Activated T-helper 1 cell treated with anti-CD3 and anti-CD28 coated beads, Interleukin-12 subunit alpha, Interleukin-12 subunit beta, Interleukin-2, Interleukin-4 antibody, amounts not matched to agents 30 ng/mL and 10 ng/mL and 1 ng/mL, durations not matched to agents 14 hours and 24 hours and 36 hours (primary cell): Measurements from ENCODE around the gene DMD. TPM values are rescaled to one million over a fixed set of nuclear protein-coding genes. Genes with fewer than 3 reads are reported as not detected.

Experiments
- DNase-seq: peaks from one replicate; pipeline ENCODE4 v3.0.0; 2021; ENCODE audit warnings: low spot score
- H3K27ac Mint-ChIP-seq: one replicate; pipeline ENCODE4 v1.8.0; 2021; ENCODE audit warnings: mild to moderate bottlenecking, mixed read lengths
- H3K27me3 Mint-ChIP-seq: one replicate; pipeline ENCODE4 v1.8.0; 2022; ENCODE audit warnings: mild to moderate bottlenecking, moderate library complexity, mixed read lengths; ENCODE audit not compliant: insufficient read depth
- H3K36me3 Mint-ChIP-seq: one replicate; pipeline ENCODE4 v1.8.0; 2021; ENCODE audit warnings: low read depth, mixed read lengths
- H3K4me1 Mint-ChIP-seq: one replicate; pipeline ENCODE4 v1.8.0; 2021; ENCODE audit warnings: low read depth, mixed read lengths
- H3K4me3 Mint-ChIP-seq: one replicate; pipeline ENCODE4 v1.8.0; 2021; ENCODE audit warnings: mild to moderate bottlenecking, moderate library complexity, mixed read lengths
- H3K9me3 Mint-ChIP-seq: one replicate; pipeline ENCODE4 v1.8.0; 2021; ENCODE audit warnings: mixed read lengths
- intact Hi-C: fragments of 100-400 bp; cut with micrococcal nuclease; formaldehyde crosslinking; loops from one replicate; pipeline ENCODE4 v1.15.1; 2024
- total RNA-seq: library from RNA; stranded (reverse); gene quantifications from 2 replicates; pipeline ENCODE4 v1.2.3, GENCODE V29; 2022

DMD gene
- total RNA-seq, 1 donor from 2014 or later: 12.8 TPM

GRCh38 chrX:32867781-32868523, 343.4 kb downstream of the DMD start:
- H3K4me1 Mint-ChIP-seq: no peaks in the 10 kb centered on the region
- DNase-seq: no peak
- no peak overlapping the region for H3K27ac Mint-ChIP-seq
- no peak overlapping the region for H3K4me3 Mint-ChIP-seq
- H3K27me3 Mint-ChIP-seq: no peaks in the 10 kb centered on the region
- H3K9me3 Mint-ChIP-seq: no peaks in the 10 kb centered on the region
- intact Hi-C loops: no loop called here
- H3K36me3 Mint-ChIP-seq: no peaks in the 10 kb centered on the region

GRCh38 chrX:32852203-32852602, 359.1 kb downstream of the DMD start:
- Mint-ChIP-seq H3K4me3 (no peak overlapping the region), H3K27ac (no peak overlapping the region), H3K36me3 (no peaks in the 10 kb centered on the region), H3K4me1 (no peaks in the 10 kb centered on the region), H3K27me3 (no peaks in the 10 kb centered on the region), H3K9me3 (peaks cover 8% of the 10 kb centered on the region)
- intact Hi-C loops: no loop called here
- no peak for DNase-seq

DNA sequence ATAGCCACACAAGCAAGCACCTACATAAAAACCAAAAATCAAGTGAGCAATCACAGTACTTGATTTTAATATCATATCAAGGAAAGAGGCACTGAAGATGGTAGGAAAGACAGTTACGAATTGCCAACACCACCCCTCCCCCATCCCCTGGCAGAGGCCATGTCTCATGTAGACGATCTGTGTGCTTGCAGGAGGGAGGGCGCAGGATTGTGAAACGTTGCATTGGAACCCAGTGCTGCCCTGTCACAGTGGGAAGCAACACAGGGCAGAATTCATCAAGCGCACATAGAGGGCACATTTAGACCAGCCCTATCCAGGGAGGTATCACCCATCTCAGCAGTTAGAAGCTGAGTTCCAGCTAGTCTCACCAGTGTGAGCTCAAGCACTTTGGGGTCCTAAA, 359.8 kb downstream of the DMD start:
- Mint-ChIP-seq H3K36me3 (no peaks in the 10 kb centered on the region), H3K27me3 (no peaks in the 10 kb centered on the region), H3K9me3 (peaks cover 8% of the 10 kb centered on the region), H3K4me3 (no peak overlapping the region), H3K4me1 (no peaks in the 10 kb centered on the region), H3K27ac (no peak overlapping the region)
- intact Hi-C loops: no loop called here
- DNase-seq: no peak

GRCh38 chrX:32847921-32848320, 363.4 kb downstream of the DMD start:
- no peak for DNase-seq
- intact Hi-C loops: no loop called here

GRCh38 chrX:32842053-32842452, 369.3 kb downstream of the DMD start:
- H3K27me3 Mint-ChIP-seq: no peaks in the 10 kb centered on the region
- H3K4me3 Mint-ChIP-seq: no peak overlapping the region
- no peaks in the 10 kb centered on the region for H3K4me1 Mint-ChIP-seq
- no peak for DNase-seq
- no peaks in the 10 kb centered on the region for H3K36me3 Mint-ChIP-seq
- H3K9me3 Mint-ChIP-seq: peaks cover 10% of the 10 kb centered on the region
- H3K27ac Mint-ChIP-seq: no peak overlapping the region
- intact Hi-C loops: no loop called here

More at GRCh38 chrX:32847921-32848320, 363.4 kb downstream of the DMD start:
- Mint-ChIP-seq H3K4me1 (no peaks in the 10 kb centered on the region), H3K9me3 (peaks cover 6% of the 10 kb centered on the region), H3K36me3 (no peaks in the 10 kb centered on the region), H3K4me3 (no peak overlapping the region), H3K27me3 (no peaks in the 10 kb centered on the region), H3K27ac (no peak overlapping the region)

GRCh38 chrX:32839781-32840180, 371.6 kb downstream of the DMD start:
- Mint-ChIP-seq H3K27me3 (no peaks in the 10 kb centered on the region), H3K9me3 (peaks cover 10% of the 10 kb centered on the region), H3K4me1 (no peaks in the 10 kb centered on the region), H3K4me3 (no peak overlapping the region), H3K27ac (no peak overlapping the region), H3K36me3 (no peaks in the 10 kb centered on the region)
- DNase-seq: no peak
- intact Hi-C loops: no loop called here

- H3K27ac Mint-ChIP-seq: no peak overlapping the region
- H3K27me3 Mint-ChIP-seq: no peaks in the 10 kb centered on the region
- no peaks in the 10 kb centered on the region for H3K36me3 Mint-ChIP-seq
- intact Hi-C loops: no loop called here
- no peaks in the 10 kb centered on the region for H3K9me3 Mint-ChIP-seq
- H3K4me3 Mint-ChIP-seq: no peak overlapping the region
- DNase-seq: no peak
- H3K4me1 Mint-ChIP-seq: no peaks in the 10 kb centered on the region
These were observed 386.3 kb downstream of the DMD start for GRCh38 chrX:32825009-32825408.

- H3K4me3 Mint-ChIP-seq: no peak overlapping the region
- no peak for DNase-seq
- no peaks in the 10 kb centered on the region for H3K36me3 Mint-ChIP-seq
- H3K27ac Mint-ChIP-seq: no peak overlapping the region
- no peaks in the 10 kb centered on the region for H3K27me3 Mint-ChIP-seq
- H3K4me1 Mint-ChIP-seq: no peaks in the 10 kb centered on the region
- intact Hi-C loops: no loop called here
- peaks cover 15% of the 10 kb centered on the region for H3K9me3 Mint-ChIP-seq
These were observed 407.3 kb downstream of the DMD start for GRCh38 chrX:32804034-32804433.

DNA sequence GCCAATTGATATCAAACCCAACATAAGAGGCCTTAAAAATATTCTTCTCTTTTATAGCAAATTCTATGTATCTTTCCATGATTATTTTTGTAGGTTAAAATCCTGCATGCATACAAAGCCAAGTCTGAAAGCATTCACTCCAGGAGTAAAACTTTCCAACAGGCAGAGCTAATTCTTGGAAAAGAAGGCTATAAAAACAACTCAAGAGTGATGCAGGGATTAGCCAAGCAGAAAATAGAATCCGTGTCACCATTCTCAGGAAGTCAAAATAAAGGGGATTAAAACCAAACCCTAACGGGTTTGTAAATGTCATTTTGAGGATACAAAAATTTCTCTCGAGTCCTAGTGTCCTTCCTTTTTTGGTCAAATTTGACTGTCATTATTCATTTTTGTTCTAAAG, 412.4 kb downstream of the DMD start:
- Mint-ChIP-seq H3K27me3 (no peaks in the 10 kb centered on the region), H3K27ac (no peak overlapping the region), H3K36me3 (no peaks in the 10 kb centered on the region), H3K4me3 (no peak overlapping the region), H3K9me3 (peaks cover 11% of the 10 kb centered on the region), H3K4me1 (no peaks in the 10 kb centered on the region)
- DNase-seq: no peak
- intact Hi-C loops: no loop called here

DNA sequence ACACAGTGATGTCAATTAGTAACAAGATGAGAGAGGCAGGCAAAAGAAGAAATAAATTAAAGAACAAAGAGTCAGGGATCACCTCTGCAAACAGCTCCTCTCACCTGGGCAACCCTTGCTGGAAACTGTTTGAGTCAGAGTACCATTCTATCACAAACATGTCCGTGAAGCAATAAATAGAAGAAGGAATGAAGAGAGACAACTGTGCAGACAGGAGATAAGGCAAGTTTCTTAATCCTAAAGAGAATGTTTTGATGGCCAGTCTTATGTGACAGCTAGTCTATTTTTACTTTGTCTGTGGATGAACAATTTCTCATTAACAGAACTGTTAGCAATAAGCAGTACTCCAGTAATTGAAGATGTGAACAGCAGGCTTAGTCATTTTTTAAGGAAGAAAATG, 422.4 kb downstream of the DMD start:
- H3K36me3 Mint-ChIP-seq: no peaks in the 10 kb centered on the region
- no peak overlapping the region for H3K27ac Mint-ChIP-seq
- H3K9me3 Mint-ChIP-seq: no peaks in the 10 kb centered on the region
- no peaks in the 10 kb centered on the region for H3K27me3 Mint-ChIP-seq
- no peak for DNase-seq
- H3K4me3 Mint-ChIP-seq: no peak overlapping the region
- no peaks in the 10 kb centered on the region for H3K4me1 Mint-ChIP-seq
- intact Hi-C loops: no loop called here

DNA sequence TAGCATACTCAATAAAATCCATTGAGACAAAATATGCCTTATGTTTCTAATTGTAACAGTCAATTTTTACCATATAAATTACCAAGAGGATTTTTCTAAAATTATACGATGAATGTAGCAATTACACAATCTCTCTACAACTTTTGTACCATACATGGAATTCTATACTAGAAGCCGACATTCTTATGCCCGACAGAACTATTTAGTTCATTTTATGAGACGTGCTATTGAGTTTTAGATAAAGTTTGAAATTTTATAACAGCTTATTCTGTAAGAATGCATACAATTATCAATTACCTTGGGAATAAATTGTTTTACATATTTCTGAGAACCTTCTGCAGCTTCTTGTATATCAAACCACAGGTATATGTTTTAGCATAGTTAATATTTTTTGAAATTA, 431.2 kb downstream of the DMD start:
- no peak overlapping the region for H3K4me3 Mint-ChIP-seq

DNA sequence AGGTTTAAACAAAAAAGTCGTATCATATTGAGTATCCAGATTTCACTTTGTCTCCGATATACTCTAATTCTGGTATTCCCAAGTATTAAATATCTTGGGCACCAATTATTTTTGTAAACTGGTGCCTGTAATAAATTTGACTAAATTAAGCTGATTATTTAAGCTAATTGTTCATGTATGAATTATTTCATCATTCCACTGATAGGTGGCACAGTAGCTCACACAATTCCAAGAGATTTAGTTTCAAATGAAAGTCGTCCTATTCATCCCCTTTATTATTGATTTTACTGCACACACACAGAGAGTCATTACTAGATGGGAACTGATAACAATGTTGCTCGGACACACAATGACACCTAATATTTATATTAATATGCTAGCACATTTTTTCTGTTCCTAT, 432.4 kb downstream of the DMD start:
- intact Hi-C loops: no loop called here
- H3K9me3 Mint-ChIP-seq: no peaks in the 10 kb centered on the region

More for the DNA sequence above, 431.2 kb downstream of the DMD start:
- Mint-ChIP-seq H3K27me3 (no peaks in the 10 kb centered on the region), H3K36me3 (no peaks in the 10 kb centered on the region), H3K4me1 (no peaks in the 10 kb centered on the region), H3K27ac (no peak overlapping the region), H3K9me3 (no peaks in the 10 kb centered on the region)
- DNase-seq: no peak
- intact Hi-C loops: no loop called here

GRCh38 chrX:32774966-32775365, 436.4 kb downstream of the DMD start:
- H3K27ac Mint-ChIP-seq: no peak overlapping the region
- no peaks in the 10 kb centered on the region for H3K27me3 Mint-ChIP-seq
- DNase-seq: no peak
- H3K36me3 Mint-ChIP-seq: no peaks in the 10 kb centered on the region
- H3K4me1 Mint-ChIP-seq: no peaks in the 10 kb centered on the region
- intact Hi-C loops: no loop called here
- H3K9me3 Mint-ChIP-seq: no peaks in the 10 kb centered on the region
- H3K4me3 Mint-ChIP-seq: no peak overlapping the region

More for the DNA sequence above, 432.4 kb downstream of the DMD start:
- no peak for DNase-seq
- H3K27ac Mint-ChIP-seq: no peak overlapping the region
- H3K4me1 Mint-ChIP-seq: no peaks in the 10 kb centered on the region
- no peak overlapping the region for H3K4me3 Mint-ChIP-seq
- no peaks in the 10 kb centered on the region for H3K36me3 Mint-ChIP-seq
- H3K27me3 Mint-ChIP-seq: no peaks in the 10 kb centered on the region

DNA sequence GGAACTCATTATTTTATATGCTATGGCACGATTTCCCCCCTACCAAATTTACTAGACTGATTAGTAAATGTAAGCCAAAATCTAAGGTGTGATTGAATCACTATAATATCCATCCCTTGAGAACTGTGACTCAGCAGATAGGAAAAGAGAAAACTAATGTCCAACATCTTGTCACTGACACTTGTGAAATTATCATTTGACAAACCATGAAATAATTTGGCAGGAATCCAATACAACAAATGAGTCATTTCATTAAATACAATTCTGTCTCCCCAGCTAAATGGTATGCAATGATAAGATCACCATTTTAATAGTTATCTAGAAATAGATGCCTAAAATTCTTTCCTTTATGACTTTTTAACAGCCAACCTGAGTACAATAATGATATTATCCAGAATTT, 462.3 kb downstream of the DMD start:
- Mint-ChIP-seq H3K27me3 (no peaks in the 10 kb centered on the region), H3K27ac (no peak overlapping the region), H3K4me3 (no peak overlapping the region), H3K4me1 (no peaks in the 10 kb centered on the region), H3K9me3 (no peaks in the 10 kb centered on the region), H3K36me3 (no peaks in the 10 kb centered on the region)
- DNase-seq: no peak
- intact Hi-C loops: no loop called here
